K562 (cell line): ENCODE measurements around the gene PGPEP1. TPM values are rescaled to one million over a fixed set of nuclear protein-coding genes. Genes with fewer than 3 reads are reported as not detected.

Source experiments
- ADNP ChIP-seq: fragments of 200-800 bp; sonication (Bioruptor generic); IDR thresholded peaks from 2 replicates; pipeline ENCODE4 v1.6.1; 2016; ENCODE audit warnings: missing genetic modification characterization, missing compliant biosample characterization
- ARNT ChIP-seq, 2 experiments: fragments of 450-650 bp; IDR thresholded peaks; 2 replicates each; pipeline ENCODE4 v1.6.1; 2016; ENCODE audit warnings: mild to moderate bottlenecking in 1 of 2
- CXXC5 ChIP-seq: fragments of 250-450 bp; sonication (Bioruptor Pico); IDR thresholded peaks from 2 replicates; pipeline ENCODE4 v1.8.0; 2022; ENCODE audit warnings: inconsistent platforms, mild to moderate bottlenecking, moderate library complexity
- ESRRB ChIP-seq: fragments of 250-450 bp; sonication (Bioruptor Pico); IDR thresholded peaks from 2 replicates; pipeline ENCODE4 v1.5.0; 2020; ENCODE audit warnings: mild to moderate bottlenecking, moderate library complexity, borderline replicate concordance
- GATA2 ChIP-seq: sonication (generic); formaldehyde crosslinking; IDR thresholded peaks from 2 replicates; pipeline ENCODE4 v1.4.0; 2020; ENCODE audit warnings: mild to moderate bottlenecking, missing genetic modification reagents
- HDAC2 ChIP-seq: fragments of 450-650 bp; IDR thresholded peaks from 2 replicates; pipeline ENCODE4 v1.6.1; 2016; ENCODE audit warnings: mild to moderate bottlenecking
- KAT2B ChIP-seq: IDR thresholded peaks from one replicate; pipeline ENCODE4 v1.6.1; 2012; ENCODE audit warnings: low read depth, mild to moderate bottlenecking, control low read depth, inconsistent platforms, low read length, moderate library complexity
- KDM5B ChIP-seq: fragments of 200-600 bp; sonication (generic); IDR thresholded peaks from 2 replicates; pipeline ENCODE4 v1.6.1; 2012; ENCODE audit warnings: low read depth, mild to moderate bottlenecking, moderate library complexity, low read length, control low read depth, inconsistent platforms; ENCODE audit not compliant: insufficient replicate concordance
- PHF20 ChIP-seq: fragments of 450-650 bp; IDR thresholded peaks from 2 replicates; pipeline ENCODE4 v1.6.1; 2018; ENCODE audit not compliant: partially characterized antibody
- POLR2H ChIP-seq: IDR thresholded peaks from 2 replicates; pipeline ENCODE4 v1.6.1; 2016; ENCODE audit warnings: missing genetic modification characterization, low read depth, mild to moderate bottlenecking, control low read depth, missing compliant biosample characterization, moderate library complexity
- RNF2 ChIP-seq: sonication (generic); IDR thresholded peaks from 2 replicates; pipeline ENCODE4 v1.6.1; 2016
- SMAD1 ChIP-seq: fragments of 150-350 bp; IDR thresholded peaks from 2 replicates; pipeline ENCODE4 v1.6.1; 2014; ENCODE audit warnings: low read length, low read depth; ENCODE audit not compliant: partially characterized antibody
- SRSF1 ChIP-seq: fragments of 200-400 bp; formaldehyde crosslinking; IDR thresholded peaks from 2 replicates; pipeline ENCODE4 v1.6.1; 2017; ENCODE audit warnings: mild to moderate bottlenecking, low read depth, low read length, moderate library complexity
- TAL1 ChIP-seq: fragments of 450-650 bp; IDR thresholded peaks from 2 replicates; pipeline ENCODE4 v1.6.1; 2016; ENCODE audit warnings: mild to moderate bottlenecking
- TCFL5 ChIP-seq: fragments of 250-450 bp; sonication (Bioruptor Pico); conservative IDR thresholded peaks from 2 replicates; pipeline ENCODE4 v1.6.1; 2021; ENCODE audit warnings: mild to moderate bottlenecking, moderate library complexity, matching md5 sums
- ZBTB1 ChIP-seq: sonication (generic); formaldehyde crosslinking; IDR thresholded peaks from 2 replicates; pipeline ENCODE4 v1.8.1; 2023; ENCODE audit warnings: missing genetic modification reagents, low read depth, mild to moderate bottlenecking, borderline replicate concordance
- ZNF436 ChIP-seq: fragments of 250-450, 450-650 bp; sonication (Bioruptor Pico); formaldehyde crosslinking; IDR thresholded peaks from 2 replicates; pipeline ENCODE4 v1.7.0; 2020; ENCODE audit warnings: mild to moderate bottlenecking
- polyA plus RNA-seq, 8 experiments: library from polyadenylated mRNA; depleted of rRNA in 4 of 8; stranded (reverse) in 5 of 8; unstranded in 3 of 8; fragments of >200 nt; fragmentation: Nextera tagmentation in 2 of 8; fragmentation: Illumina TruSeq in 1 of 8; extraction: Ambion mirVana in 2 of 8; extraction: Trizol in 1 of 8; gene quantifications; 2 replicates each; pipeline versions ENCODE4 v1.2.1 to v1.2.3, GENCODE V29; 2011 to 2014; ENCODE audit warnings: inconsistent platforms in 1 of 8, missing spikeins in 1 of 8
- total RNA-seq, 7 experiments: library from RNA; depleted of rRNA in 6 of 7; stranded (reverse); fragments of >200 nt in 6 of 7; fragmentation: Illumina TruSeq in 2 of 7; extraction: Trizol in 2 of 7; gene quantifications; 2 replicates each; pipeline versions ENCODE4 v1.2.1 to v1.2.3, GENCODE V29; 2011 to 2021; ENCODE audit warnings: low replicate concordance in 1 of 7
- TF ChIP-seq, protein P1 (sequence below): sonication (generic); IDR thresholded peaks from 2 replicates; pipeline ENCODE4 v1.6.1; 2016
- TF ChIP-seq, protein P2 (sequence below): sonication (generic); formaldehyde crosslinking; IDR thresholded peaks from 2 replicates; pipeline ENCODE4 v1.8.0; 2022; ENCODE audit warnings: mild to moderate bottlenecking, missing genetic modification reagents
- TF ChIP-seq, protein P3 (sequence below): fragments of 450-650 bp; IDR thresholded peaks from 2 replicates; pipeline ENCODE4 v1.6.1; 2016; ENCODE audit warnings: low read depth, mild to moderate bottlenecking, moderate library complexity
- TF ChIP-seq, protein P4 (sequence below): sonication (generic); formaldehyde crosslinking; IDR thresholded peaks from 2 replicates; pipeline ENCODE4 v1.8.1; 2023; ENCODE audit warnings: mild to moderate bottlenecking, missing genetic modification reagents
- TF ChIP-seq, protein P5 (sequence below), 2 experiments: fragments of 450-650 bp; IDR thresholded peaks; 2 replicates each; pipeline ENCODE4 v1.6.1; 2016

The PGPEP1 gene
- total and polyA plus RNA-seq, 9 of the 15 experiments (the other 6 are each of a cell fraction or from before 2014, with no cell fraction given), result 10.0 to 69.6 (median 33.5) TPM

DNA sequence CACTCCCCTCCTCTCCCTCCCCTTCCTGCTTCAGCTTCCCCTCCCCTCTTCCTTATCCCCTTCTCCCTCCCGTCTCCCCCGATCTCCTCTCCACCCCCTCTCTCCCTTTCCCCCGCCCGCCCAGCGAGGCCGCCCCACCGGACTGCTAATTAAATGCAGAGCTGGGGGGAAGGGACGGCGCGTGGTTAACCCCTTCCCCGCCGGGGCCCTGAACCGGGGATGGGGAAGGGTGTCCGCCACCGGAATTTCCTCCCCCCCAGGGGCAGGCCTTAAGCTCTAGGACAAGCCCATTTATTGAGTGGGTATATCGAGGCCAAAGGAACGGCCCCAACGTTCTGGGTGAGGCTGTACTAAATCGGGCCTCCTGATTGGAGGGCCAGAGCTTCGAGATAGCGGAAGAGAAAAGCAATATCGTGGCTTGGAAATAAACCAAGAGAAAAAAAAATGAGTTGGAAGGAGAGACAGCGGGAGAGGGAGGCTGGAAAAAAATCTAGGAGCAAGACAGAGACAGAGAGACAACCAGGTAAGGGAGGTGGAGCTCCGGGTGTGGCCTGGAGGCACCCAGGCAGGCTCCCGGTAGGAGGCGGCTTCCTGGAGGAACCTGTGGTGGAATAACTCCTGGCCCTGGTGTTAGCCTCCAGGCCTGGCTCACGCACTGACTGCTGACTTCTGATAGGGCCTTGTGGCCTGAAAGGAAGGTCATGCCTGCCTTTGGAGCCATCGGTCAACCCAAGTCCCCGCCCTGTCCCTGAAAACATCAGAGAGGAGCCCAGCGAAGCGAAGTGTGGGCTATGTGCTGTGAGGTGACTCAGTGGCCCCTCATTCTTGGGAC, 47.4 kb upstream of the PGPEP1 start (continued):
- TF ChIP-seq ZNF436 (CRISPR knock-in tag) (peak; percentile 97), KAT2B (no peak), KDM5B (peak; percentile 68), TCFL5 (no peak), HDAC2 (peak; percentile 94), RNF2 (peak; percentile 70), SRSF1 (no peak), ZBTB1 (CRISPR knock-in tag) (0 out of 2 replicates have a peak, but pooled peaks have one; percentile 17), CXXC5 (peak; percentile 81), ADNP (tag) (peak; percentile 92), ESRRB (0 out of 2 replicates have a peak, but pooled peaks have one; percentile 20), GATA2 (CRISPR knock-in tag) (no peak), POLR2H (tag) (no peak), SMAD1 (no peak), ARNT (IDR thresholded peaks at IDR 0.05) (peak; percentile 17 to 56; a peak in 2 of 4 replicates), PHF20 (peak; percentile 48), TAL1 (peak; percentile 28; the same call in 1 of the 2 replicates)
- TF ChIP-seq, protein P1, sequence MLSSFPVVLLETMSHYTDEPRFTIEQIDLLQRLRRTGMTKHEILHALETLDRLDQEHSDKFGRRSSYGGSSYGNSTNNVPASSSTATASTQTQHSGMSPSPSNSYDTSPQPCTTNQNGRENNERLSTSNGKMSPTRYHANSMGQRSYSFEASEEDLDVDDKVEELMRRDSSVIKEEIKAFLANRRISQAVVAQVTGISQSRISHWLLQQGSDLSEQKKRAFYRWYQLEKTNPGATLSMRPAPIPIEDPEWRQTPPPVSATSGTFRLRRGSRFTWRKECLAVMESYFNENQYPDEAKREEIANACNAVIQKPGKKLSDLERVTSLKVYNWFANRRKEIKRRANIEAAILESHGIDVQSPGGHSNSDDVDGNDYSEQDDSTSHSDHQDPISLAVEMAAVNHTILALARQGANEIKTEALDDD, result 0 out of 2 replicates have a peak, but pooled peaks have one; percentile 17
- TF ChIP-seq, protein P2, sequence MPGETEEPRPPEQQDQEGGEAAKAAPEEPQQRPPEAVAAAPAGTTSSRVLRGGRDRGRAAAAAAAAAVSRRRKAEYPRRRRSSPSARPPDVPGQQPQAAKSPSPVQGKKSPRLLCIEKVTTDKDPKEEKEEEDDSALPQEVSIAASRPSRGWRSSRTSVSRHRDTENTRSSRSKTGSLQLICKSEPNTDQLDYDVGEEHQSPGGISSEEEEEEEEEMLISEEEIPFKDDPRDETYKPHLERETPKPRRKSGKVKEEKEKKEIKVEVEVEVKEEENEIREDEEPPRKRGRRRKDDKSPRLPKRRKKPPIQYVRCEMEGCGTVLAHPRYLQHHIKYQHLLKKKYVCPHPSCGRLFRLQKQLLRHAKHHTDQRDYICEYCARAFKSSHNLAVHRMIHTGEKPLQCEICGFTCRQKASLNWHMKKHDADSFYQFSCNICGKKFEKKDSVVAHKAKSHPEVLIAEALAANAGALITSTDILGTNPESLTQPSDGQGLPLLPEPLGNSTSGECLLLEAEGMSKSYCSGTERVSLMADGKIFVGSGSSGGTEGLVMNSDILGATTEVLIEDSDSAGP (CRISPR knock-in tag), result no peak
- TF ChIP-seq, protein P3, sequence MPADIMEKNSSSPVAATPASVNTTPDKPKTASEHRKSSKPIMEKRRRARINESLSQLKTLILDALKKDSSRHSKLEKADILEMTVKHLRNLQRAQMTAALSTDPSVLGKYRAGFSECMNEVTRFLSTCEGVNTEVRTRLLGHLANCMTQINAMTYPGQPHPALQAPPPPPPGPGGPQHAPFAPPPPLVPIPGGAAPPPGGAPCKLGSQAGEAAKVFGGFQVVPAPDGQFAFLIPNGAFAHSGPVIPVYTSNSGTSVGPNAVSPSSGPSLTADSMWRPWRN, result no peak
- TF ChIP-seq, protein P4, sequence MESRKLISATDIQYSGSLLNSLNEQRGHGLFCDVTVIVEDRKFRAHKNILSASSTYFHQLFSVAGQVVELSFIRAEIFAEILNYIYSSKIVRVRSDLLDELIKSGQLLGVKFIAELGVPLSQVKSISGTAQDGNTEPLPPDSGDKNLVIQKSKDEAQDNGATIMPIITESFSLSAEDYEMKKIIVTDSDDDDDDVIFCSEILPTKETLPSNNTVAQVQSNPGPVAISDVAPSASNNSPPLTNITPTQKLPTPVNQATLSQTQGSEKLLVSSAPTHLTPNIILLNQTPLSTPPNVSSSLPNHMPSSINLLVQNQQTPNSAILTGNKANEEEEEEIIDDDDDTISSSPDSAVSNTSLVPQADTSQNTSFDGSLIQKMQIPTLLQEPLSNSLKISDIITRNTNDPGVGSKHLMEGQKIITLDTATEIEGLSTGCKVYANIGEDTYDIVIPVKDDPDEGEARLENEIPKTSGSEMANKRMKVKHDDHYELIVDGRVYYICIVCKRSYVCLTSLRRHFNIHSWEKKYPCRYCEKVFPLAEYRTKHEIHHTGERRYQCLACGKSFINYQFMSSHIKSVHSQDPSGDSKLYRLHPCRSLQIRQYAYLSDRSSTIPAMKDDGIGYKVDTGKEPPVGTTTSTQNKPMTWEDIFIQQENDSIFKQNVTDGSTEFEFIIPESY (CRISPR knock-in tag), result no peak
- TF ChIP-seq, protein P5, sequence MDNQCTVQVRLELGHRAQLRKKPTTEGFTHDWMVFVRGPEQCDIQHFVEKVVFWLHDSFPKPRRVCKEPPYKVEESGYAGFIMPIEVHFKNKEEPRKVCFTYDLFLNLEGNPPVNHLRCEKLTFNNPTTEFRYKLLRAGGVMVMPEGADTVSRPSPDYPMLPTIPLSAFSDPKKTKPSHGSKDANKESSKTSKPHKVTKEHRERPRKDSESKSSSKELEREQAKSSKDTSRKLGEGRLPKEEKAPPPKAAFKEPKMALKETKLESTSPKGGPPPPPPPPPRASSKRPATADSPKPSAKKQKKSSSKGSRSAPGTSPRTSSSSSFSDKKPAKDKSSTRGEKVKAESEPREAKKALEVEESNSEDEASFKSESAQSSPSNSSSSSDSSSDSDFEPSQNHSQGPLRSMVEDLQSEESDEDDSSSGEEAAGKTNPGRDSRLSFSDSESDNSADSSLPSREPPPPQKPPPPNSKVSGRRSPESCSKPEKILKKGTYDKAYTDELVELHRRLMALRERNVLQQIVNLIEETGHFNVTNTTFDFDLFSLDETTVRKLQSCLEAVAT (IDR thresholded peaks at IDR 0.05), result peak; percentile 61 to 74; a peak in 2 of 4 replicates
